Measurements from ENCODE around the gene NRCAM.

The NRCAM gene

DNA sequence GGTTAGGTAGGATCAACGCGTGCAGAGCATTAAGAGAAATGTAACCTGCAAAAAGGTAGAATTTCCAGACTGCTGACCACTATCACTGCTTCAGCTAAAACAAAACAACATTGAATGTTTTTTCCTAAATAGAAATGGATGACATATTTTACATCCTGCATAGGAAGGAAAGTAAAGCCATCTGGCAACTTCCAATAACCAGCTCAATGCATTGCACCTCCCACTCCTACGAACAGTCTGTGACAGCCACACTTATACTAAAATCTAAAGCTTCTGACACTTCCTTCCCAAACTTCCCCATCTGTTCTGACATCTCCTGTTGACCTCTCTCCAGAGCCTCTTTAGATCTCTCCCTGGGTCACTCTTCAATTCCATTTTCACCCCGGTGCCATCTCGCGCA, 47.1 kb downstream of the NRCAM start:
- POLR2A ChIA-PET: no interaction called here
- CTCF ChIA-PET: no interaction called here
- TF ChIP-seq SUZ12 (IDR thresholded peaks at IDR 0.05): no peak
- no peak for TF ChIP-seq NFRKB (IDR thresholded peaks at IDR 0.05)
- no peak for TF ChIP-seq FOXM1 (IDR thresholded peaks at IDR 0.05; ENCODE audit: borderline replicate concordance)
- TF ChIP-seq, protein P1, sequence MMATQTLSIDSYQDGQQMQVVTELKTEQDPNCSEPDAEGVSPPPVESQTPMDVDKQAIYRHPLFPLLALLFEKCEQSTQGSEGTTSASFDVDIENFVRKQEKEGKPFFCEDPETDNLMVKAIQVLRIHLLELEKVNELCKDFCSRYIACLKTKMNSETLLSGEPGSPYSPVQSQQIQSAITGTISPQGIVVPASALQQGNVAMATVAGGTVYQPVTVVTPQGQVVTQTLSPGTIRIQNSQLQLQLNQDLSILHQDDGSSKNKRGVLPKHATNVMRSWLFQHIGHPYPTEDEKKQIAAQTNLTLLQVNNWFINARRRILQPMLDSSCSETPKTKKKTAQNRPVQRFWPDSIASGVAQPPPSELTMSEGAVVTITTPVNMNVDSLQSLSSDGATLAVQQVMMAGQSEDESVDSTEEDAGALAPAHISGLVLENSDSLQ (IDR thresholded peaks at IDR 0.05): no peak
- TF ChIP-seq LEF1 (IDR thresholded peaks at IDR 0.05; ENCODE audit: borderline replicate concordance): no peak
- TF ChIP-seq L3MBTL2 (conservative IDR thresholded peaks at IDR 0.05): no peak
- no peak for TF ChIP-seq FOXK2 (IDR thresholded peaks at IDR 0.05)
- no peak for TF ChIP-seq ARNT (IDR thresholded peaks at IDR 0.05)
- no peak for DNase-seq (ENCODE audit: extremely low spot score)

DNA sequence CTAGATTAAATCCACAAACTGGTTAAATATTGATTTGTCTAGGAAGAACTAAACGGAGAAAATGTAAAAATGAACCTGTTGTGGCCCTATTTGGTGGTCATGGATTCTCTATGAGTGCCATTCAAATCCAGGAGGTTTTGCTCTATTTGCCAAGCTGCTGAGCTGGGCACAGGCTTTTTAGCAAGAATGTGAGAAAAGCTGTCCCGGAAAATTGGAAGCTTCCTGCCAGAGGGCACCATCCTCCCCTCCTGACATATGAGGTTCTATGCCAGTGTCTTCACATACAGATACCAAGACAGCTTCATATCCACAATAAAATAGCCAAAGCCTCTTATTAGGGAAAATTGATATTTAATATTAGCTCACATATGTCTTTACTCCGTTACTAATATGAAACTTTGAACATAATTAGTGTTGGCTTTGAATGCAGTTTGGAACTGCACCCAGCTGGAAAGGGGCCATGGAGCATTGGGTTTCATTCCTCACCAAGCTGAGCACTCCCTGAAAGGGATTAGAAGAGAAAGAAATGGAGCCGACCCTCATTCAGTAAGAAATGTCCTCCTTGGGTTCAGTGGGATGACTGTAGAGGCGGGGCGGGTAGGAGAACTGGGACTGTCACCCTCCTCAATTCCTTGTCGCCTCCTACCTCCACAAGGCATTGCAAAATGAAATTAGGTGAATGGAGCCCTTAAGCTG, 47.8 kb downstream of the NRCAM start:
- no peak for DNase-seq (ENCODE audit: extremely low spot score)
- ChIA-PET POLR2A (no interaction called here), CTCF (no interaction called here)
- TF ChIP-seq NFRKB (IDR thresholded peaks at IDR 0.05) (no peak), HDGF (IDR thresholded peaks at IDR 0.05; ENCODE audit: borderline replicate concordance) (no peak), FOXK2 (IDR thresholded peaks at IDR 0.05) (no peak), SP1 (IDR thresholded peaks at IDR 0.05) (no peak), BHLHE40 (IDR thresholded peaks at IDR 0.05; ENCODE audit: borderline replicate concordance) (no peak), CTBP1 (IDR thresholded peaks at IDR 0.05; ENCODE audit: borderline replicate concordance) (no peak), SUZ12 (IDR thresholded peaks at IDR 0.05) (no peak), L3MBTL2 (conservative IDR thresholded peaks at IDR 0.05) (no peak), FOXA1 (IDR thresholded peaks at IDR 0.05) (no peak), TARDBP (IDR thresholded peaks at IDR 0.05) (no peak), FOXM1 (IDR thresholded peaks at IDR 0.05; ENCODE audit: borderline replicate concordance) (no peak), LEF1 (IDR thresholded peaks at IDR 0.05; ENCODE audit: borderline replicate concordance) (no peak), ZNF384 (IDR thresholded peaks at IDR 0.05) (no peak), ELF4 (IDR thresholded peaks at IDR 0.05) (no peak), ARNT (IDR thresholded peaks at IDR 0.05) (no peak)
- TF ChIP-seq, protein P1 (IDR thresholded peaks at IDR 0.05): no peak

DNA sequence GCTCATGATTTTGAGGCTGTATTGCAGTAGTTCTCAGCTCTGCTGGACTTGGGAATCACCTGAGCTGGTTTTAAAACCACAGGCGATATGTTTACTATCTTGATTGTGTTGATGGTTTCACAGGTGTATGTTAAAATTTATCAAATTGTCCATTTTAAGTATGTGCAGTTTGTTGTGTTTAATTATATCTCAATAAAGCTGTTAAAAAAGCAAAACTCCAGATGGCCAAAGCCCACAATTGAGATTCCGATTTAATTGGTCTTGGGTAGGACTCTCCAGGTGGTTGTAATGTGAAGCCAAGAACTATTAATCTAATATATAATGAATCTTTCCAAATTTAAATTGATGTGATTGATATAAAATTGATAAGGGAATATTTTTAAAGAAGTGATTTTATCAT, 48.6 kb downstream of the NRCAM start:
- ChIA-PET CTCF (no interaction called here), POLR2A (no interaction called here)
- TF ChIP-seq FOXK2 (IDR thresholded peaks at IDR 0.05) (no peak), ARNT (IDR thresholded peaks at IDR 0.05) (no peak), ELF4 (IDR thresholded peaks at IDR 0.05) (no peak), NFRKB (IDR thresholded peaks at IDR 0.05) (no peak), ZNF384 (IDR thresholded peaks at IDR 0.05) (no peak), FOXA1 (IDR thresholded peaks at IDR 0.05) (no peak), LEF1 (IDR thresholded peaks at IDR 0.05; ENCODE audit: borderline replicate concordance) (no peak), SUZ12 (IDR thresholded peaks at IDR 0.05) (no peak), HDGF (IDR thresholded peaks at IDR 0.05; ENCODE audit: borderline replicate concordance) (no peak), SP1 (IDR thresholded peaks at IDR 0.05) (no peak)
- DNase-seq (ENCODE audit: extremely low spot score): no peak

DNA sequence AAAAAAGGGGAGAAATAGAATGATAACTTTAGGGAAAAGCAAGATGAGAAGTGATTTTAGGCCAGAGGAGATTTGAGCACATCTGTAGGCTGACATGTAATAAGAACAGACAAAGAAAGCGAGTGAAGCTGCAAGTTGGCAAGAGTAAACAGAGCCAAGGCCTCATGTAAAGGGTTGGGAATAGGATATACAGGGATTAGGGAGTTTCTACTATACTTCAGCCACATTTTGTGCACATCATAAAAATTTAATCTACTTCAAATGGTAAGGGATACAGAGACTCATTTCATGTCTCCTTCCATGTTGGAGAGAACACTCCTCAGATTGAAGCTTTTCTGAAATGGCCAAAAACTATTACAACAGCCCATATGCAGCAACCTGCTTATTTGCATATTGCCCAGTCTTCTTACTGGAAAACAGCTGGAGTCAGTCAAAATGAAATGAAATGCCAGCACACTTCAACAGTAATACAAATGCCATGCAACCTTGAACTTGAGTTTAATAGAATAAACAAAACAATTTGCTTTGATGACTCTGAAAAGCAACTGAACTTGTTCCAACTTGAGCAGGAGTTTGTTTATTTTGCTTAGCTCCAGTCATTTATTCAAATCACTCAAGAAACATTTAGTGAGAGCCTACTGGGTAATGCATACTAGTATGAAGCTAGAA, 49.9 kb downstream of the NRCAM start:
- no peak for TF ChIP-seq L3MBTL2 (conservative IDR thresholded peaks at IDR 0.05)
- no peak for TF ChIP-seq ARNT (IDR thresholded peaks at IDR 0.05)
- TF ChIP-seq NFRKB (IDR thresholded peaks at IDR 0.05): no peak
- TF ChIP-seq, protein P1 (IDR thresholded peaks at IDR 0.05): no peak
- no peak for TF ChIP-seq FOXM1 (IDR thresholded peaks at IDR 0.05; ENCODE audit: borderline replicate concordance)
- TF ChIP-seq LEF1 (IDR thresholded peaks at IDR 0.05; ENCODE audit: borderline replicate concordance): no peak
- no peak for TF ChIP-seq ELF4 (IDR thresholded peaks at IDR 0.05)
- TF ChIP-seq CTBP1 (IDR thresholded peaks at IDR 0.05; ENCODE audit: borderline replicate concordance): no peak
- no peak for TF ChIP-seq FOXK2 (IDR thresholded peaks at IDR 0.05)
- CTCF ChIA-PET: interaction anchor here (1.0 kb wide), 1 partner anchor 16 kb away, joined by 4 read pairs; no protein-coding TSS in a partner anchor
- DNase-seq (ENCODE audit: extremely low spot score): no peak
- POLR2A ChIA-PET: no interaction called here

DNA sequence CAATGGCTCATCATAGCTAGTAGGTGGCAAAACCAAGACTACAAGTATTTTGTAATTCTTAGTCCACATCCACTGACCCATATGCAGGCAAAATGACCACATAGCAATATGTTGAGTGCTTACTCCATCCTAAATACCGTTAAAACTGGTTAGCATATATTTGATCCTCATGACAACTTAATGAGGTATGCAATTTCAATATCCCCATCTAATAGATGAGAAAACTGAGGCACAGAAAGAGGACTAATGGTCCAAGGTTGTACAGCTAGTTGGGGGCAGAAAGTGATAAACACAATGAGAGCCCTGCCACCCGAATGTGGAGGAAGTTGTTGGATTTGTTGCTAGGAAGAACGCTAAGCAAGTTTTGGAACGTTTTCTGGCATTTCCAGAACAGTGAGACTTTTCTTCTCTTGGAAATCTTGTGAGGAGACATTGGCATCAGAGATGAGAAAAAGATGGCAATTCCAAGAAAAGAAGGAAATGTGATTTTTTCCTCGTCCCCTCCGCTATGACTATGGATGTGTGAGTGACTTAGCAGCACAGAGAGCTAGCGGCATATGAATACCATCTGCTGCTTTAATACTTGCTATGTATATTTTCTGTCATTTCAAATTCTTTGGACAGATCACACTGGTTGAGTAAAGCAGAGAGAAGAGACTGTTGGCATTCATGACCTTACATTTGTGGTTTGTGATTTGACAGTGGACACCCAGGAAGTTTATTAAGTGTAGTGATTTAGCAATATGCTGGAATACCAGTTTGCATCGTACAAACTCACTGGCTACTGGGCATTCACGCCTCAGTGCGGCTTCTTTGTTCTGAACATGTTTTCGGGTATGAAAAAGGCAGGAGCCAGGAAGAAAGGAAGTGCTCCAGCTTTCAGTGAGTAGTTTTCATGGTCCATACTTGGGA, 51.5 kb downstream of the NRCAM start:
- ChIA-PET CTCF (interaction anchor here (0.6 kb wide), 1 partner anchor 12 kb away, joined by 3 read pairs; no protein-coding TSS in a partner anchor), POLR2A (no interaction called here)
- TF ChIP-seq ARNT (IDR thresholded peaks at IDR 0.05): no peak
- TF ChIP-seq FOXM1 (IDR thresholded peaks at IDR 0.05; ENCODE audit: borderline replicate concordance): no peak
- no peak for TF ChIP-seq CTBP1 (IDR thresholded peaks at IDR 0.05; ENCODE audit: borderline replicate concordance)
- no peak for TF ChIP-seq FOXA1 (IDR thresholded peaks at IDR 0.05)
- TF ChIP-seq SUZ12 (IDR thresholded peaks at IDR 0.05): no peak
- TF ChIP-seq TARDBP (IDR thresholded peaks at IDR 0.05): no peak
- TF ChIP-seq, protein P1 (IDR thresholded peaks at IDR 0.05): no peak
- TF ChIP-seq ZNF384 (IDR thresholded peaks at IDR 0.05): no peak
- no peak for DNase-seq (ENCODE audit: extremely low spot score)
